ENCODE measurements around the gene ZDBF2. TPM values are rescaled to one million over a fixed set of nuclear protein-coding genes. Genes with fewer than 3 reads are reported as not detected.

ZDBF2 gene
- polyA plus RNA-seq, 1 donor (not counting 4 experiments of a cell fraction or from before 2014, with no cell fraction given), result 4.1 TPM

DNA sequence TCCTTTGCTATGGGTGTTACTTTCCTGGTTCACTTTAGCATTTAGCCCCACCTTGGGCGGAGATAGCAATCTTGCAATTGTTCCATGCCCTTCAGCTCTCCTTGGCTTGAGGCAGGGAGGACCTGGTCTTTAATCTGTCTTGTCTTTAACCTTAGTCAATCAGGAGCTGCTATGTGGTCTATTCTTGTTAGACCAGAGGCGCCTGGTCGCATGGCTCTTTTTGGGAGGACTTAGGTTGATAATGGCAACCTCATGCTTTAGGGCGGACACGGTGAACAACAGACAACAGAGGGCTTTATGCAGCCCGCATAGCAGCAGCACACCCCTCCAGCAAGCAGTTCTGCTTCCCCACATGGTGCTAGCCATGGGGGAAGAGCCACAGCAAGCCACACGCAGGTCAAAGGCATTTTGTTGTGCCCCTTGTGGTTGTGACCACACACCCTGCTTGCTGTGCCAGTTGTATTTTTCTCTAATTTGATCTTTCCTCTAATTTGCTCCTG lies 17.7 kb upstream of the ZDBF2 start:
- H3K9me3 ChIP-seq (ENCODE audit: control insufficient read depth, low read depth, low read length), result no peaks in the 10 kb centered on the region
- H2AFZ ChIP-seq (ENCODE audit: control insufficient read depth, low read length), result no peak overlapping the region
- H3K4me1 ChIP-seq (ENCODE audit: control insufficient read depth, extremely low read depth, insufficient read depth, low read length), result no peaks in the 10 kb centered on the region
- no peak overlapping the region for H3K27ac ChIP-seq (ENCODE audit: control insufficient read depth, insufficient read depth, low read length)
- no peak overlapping the region for H3K9ac ChIP-seq (ENCODE audit: control insufficient read depth, extremely low read depth, insufficient read depth, low read length)
- H3K4me2 ChIP-seq (ENCODE audit: control insufficient read depth, extremely low read depth, insufficient read depth, low read depth, low read length), result no peak overlapping the region
- no peak overlapping the region for H3K4me3 ChIP-seq (ENCODE audit: control insufficient read depth in 2 of 3, extremely low read depth in 1 of 3, insufficient read depth in 2 of 3, low read depth in 1 of 3, low read length in 3 of 3)
- dilution Hi-C loops (cut with MboI; ENCODE audit: extremely low pct_ligation_motif_present, low sequenced_read_pairs), result no loop called here
- TF ChIP-seq EZH2 (IDR thresholded peaks at IDR 0.05; ENCODE audit: low read length), result no peak
- TF ChIP-seq, protein P1, sequence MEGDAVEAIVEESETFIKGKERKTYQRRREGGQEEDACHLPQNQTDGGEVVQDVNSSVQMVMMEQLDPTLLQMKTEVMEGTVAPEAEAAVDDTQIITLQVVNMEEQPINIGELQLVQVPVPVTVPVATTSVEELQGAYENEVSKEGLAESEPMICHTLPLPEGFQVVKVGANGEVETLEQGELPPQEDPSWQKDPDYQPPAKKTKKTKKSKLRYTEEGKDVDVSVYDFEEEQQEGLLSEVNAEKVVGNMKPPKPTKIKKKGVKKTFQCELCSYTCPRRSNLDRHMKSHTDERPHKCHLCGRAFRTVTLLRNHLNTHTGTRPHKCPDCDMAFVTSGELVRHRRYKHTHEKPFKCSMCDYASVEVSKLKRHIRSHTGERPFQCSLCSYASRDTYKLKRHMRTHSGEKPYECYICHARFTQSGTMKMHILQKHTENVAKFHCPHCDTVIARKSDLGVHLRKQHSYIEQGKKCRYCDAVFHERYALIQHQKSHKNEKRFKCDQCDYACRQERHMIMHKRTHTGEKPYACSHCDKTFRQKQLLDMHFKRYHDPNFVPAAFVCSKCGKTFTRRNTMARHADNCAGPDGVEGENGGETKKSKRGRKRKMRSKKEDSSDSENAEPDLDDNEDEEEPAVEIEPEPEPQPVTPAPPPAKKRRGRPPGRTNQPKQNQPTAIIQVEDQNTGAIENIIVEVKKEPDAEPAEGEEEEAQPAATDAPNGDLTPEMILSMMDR (optimal IDR thresholded peaks at IDR 0.05 in 1 of 3, IDR thresholded peaks at IDR 0.05 in 1 of 3, conservative IDR thresholded peaks at IDR 0.05 in 1 of 3; ENCODE audit: extremely low read depth in 1 of 3, insufficient read depth in 2 of 3, low read length in 3 of 3), result no peak
- H3K79me2 ChIP-seq (ENCODE audit: control insufficient read depth, insufficient read depth, low read length), result no peaks in the 10 kb centered on the region
- H3K27me3 ChIP-seq (ENCODE audit: control insufficient read depth, extremely low read depth, insufficient read depth, low read length), result peaks cover 68% of the 10 kb centered on the region
- FAIRE-seq (no peak), DNase-seq (ENCODE audit: low read depth, low spot score) (no peak)
- H3K9me1 ChIP-seq (ENCODE audit: control insufficient read depth, extremely low read depth, insufficient read depth, low read length), result no peaks in the 10 kb centered on the region
- H3K36me3 ChIP-seq (ENCODE audit: control insufficient read depth in 2 of 2, extremely low read depth in 1 of 2, insufficient read depth in 2 of 2, low read length in 2 of 2), result no peaks in the 10 kb centered on the region
- H4K20me1 ChIP-seq (ENCODE audit: control insufficient read depth, extremely low read depth, insufficient read depth, low read length), result no peaks in the 10 kb centered on the region

DNA sequence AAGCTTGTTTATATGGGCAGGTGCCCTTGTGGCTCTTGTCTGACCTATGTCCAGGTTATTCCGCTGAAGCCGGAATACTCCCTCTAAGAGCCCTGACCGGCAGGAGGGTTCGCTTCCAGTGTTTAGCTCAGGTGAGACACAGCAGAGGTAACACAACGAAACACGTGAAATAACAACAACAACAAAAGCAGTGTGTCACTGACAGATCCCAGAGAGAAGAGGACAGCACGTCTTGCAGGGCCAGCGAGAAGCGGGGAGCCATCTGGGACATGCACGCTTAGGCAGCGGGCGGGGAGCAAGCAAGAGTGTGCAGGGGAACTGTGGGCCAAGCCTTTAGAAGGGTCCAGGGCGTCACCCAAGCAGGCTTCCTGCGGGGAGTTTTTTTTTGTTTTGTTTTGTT lies 17.1 kb upstream of the ZDBF2 start:
- Histone ChIP-seq H3K4me2 (ENCODE audit: control insufficient read depth, extremely low read depth, insufficient read depth, low read depth, low read length) (no peak overlapping the region), H4K20me1 (ENCODE audit: control insufficient read depth, extremely low read depth, insufficient read depth, low read length) (no peaks in the 10 kb centered on the region), H3K9me3 (ENCODE audit: control insufficient read depth, low read depth, low read length) (no peaks in the 10 kb centered on the region), H3K27ac (ENCODE audit: control insufficient read depth, insufficient read depth, low read length) (no peak overlapping the region), H3K79me2 (ENCODE audit: control insufficient read depth, insufficient read depth, low read length) (no peaks in the 10 kb centered on the region), H3K36me3 (ENCODE audit: control insufficient read depth in 2 of 2, extremely low read depth in 1 of 2, insufficient read depth in 2 of 2, low read length in 2 of 2) (no peaks in the 10 kb centered on the region), H3K9ac (ENCODE audit: control insufficient read depth, extremely low read depth, insufficient read depth, low read length) (no peak overlapping the region), H3K4me3 (ENCODE audit: control insufficient read depth in 2 of 3, extremely low read depth in 1 of 3, insufficient read depth in 2 of 3, low read depth in 1 of 3, low read length in 3 of 3) (no peak overlapping the region), H2AFZ (ENCODE audit: control insufficient read depth, low read length) (no peak overlapping the region), H3K27me3 (ENCODE audit: control insufficient read depth, extremely low read depth, insufficient read depth, low read length) (peaks cover 70% of the 10 kb centered on the region), H3K9me1 (ENCODE audit: control insufficient read depth, extremely low read depth, insufficient read depth, low read length) (no peaks in the 10 kb centered on the region), H3K4me1 (ENCODE audit: control insufficient read depth, extremely low read depth, insufficient read depth, low read length) (no peaks in the 10 kb centered on the region)
- no peak for FAIRE-seq
- dilution Hi-C loops (cut with MboI; ENCODE audit: extremely low pct_ligation_motif_present, low sequenced_read_pairs), result no loop called here
- no peak for DNase-seq (ENCODE audit: low read depth, low spot score)
- TF ChIP-seq EZH2 (IDR thresholded peaks at IDR 0.05; ENCODE audit: low read length), result peak; percentile 31
- TF ChIP-seq, protein P1 (optimal IDR thresholded peaks at IDR 0.05 in 1 of 3, IDR thresholded peaks at IDR 0.05 in 1 of 3, conservative IDR thresholded peaks at IDR 0.05 in 1 of 3; ENCODE audit: extremely low read depth in 1 of 3, insufficient read depth in 2 of 3, low read length in 3 of 3), result no peak

Data from keratinocyte (primary cell).